GM19452 (cell line): ENCODE data around the gene FHIP1A.

Experiments used
- ATAC-seq: cut with Tn5 transposase; IDR thresholded peaks from one replicate; pipeline ENCODE4 v1.9.1; 2021; ENCODE audit not compliant: unreplicated experiment

Gene FHIP1A

DNA sequence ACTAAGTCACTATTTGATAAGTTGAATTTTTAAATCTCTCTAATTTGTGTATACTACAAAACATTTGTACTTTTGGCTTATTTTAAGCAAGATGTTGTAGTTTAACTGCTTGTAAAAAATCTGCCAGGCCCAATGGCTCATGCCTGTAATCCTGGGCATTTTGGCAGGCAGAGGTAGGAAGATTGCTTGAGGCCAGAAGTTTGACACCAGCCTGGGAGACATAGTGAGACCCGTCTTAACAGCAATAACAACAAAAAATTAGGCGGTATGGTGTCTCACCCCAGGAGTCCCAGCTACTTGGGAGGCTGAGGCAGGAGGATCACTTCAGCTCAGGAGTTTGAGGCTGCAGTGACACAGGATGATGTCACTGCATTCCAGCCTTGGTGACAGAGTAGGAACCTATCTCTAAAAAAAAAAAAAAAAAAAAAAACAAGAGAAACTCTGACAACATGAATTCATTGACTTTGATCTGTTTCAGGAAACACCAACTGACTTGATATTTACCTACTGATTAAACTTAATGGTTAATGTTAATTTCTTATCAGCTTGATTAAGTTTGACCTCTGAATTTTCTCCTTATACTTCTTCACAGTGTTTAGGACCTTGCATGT lies 8.9 kb downstream of the FHIP1A start:
- ATAC-seq = no peak

DNA sequence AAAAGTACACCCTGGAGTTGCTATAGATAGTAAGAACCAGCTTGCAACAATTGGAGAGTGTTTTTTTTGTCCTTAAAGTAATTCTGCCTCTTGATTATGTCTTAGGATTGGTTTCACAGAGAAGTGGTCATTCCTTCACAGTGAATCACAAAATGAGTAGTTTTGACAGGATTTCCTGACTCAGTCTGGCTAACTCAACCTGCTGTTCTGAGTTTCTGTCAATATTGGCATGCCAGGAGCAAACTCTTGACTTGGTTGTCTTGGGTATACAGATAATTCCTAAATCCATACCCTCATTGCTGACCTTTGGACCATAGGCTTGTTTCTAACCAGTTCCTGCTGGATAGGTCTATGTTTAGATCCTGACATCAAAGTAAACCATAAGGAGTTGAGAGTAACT lies 9.4 kb downstream of the FHIP1A start:
- ATAC-seq = no peak

- no peak for ATAC-seq
Measured at GRCh38 chr4:151418856-151419255, 9.9 kb downstream of the FHIP1A start.

DNA sequence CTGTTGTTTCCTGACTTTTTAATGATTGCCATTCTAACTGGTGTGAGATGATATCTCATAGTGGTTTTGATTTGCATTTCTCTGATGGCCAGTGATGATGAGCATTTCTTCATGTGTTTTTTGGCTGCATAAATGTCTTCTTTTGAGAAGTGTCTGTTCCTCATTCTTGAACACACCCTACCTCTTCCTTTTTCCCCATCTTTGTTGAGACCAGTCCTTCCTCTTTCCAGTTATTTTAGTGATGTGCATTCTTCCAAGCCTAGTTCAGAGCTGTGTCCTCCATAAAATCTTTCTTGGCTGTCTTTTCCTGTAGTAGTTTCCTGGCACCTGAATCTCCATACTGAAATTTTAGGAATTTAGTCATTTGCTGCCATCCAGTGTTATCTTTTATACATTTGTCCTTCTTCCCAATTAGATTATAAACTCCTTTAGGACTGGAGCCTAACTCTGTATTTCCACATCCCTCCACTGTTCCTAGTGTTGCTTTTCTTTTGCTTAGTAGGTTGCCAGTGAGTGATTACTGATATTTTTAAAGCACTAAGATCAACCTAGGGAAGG lies 11.4 kb downstream of the FHIP1A start:
- no peak for ATAC-seq

- no peak for ATAC-seq
Measured at GRCh38 chr4:151422854-151423253, 13.9 kb downstream of the FHIP1A start.

DNA sequence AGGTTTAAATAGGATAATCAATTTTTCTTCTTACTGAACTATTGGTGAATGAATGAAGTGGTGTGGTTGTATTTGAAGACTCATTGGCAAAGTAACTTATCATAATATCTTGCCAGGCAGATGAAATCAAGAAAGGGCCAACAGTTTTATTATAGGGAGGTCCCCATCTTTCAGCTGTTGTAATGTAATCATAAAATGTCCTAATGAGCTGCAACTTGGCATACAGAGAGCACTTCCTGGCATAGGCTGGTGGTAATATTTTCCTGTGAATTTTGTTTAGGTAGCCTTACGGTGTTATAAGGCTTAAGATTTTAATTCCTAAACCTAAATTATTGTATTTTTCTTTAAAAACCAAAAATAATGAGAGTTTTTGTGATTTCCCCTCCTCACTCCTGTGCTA lies 17.5 kb downstream of the FHIP1A start:
- ATAC-seq = no peak

GRCh38 chr4:151427266-151427665 lies 18.3 kb downstream of the FHIP1A start:
- no peak for ATAC-seq

GRCh38 chr4:151428346-151428745 lies 19.4 kb downstream of the FHIP1A start:
- no peak for ATAC-seq

GRCh38 chr4:151429957-151430570 lies 21.1 kb downstream of the FHIP1A start:
- ATAC-seq = peak; percentile 69

DNA sequence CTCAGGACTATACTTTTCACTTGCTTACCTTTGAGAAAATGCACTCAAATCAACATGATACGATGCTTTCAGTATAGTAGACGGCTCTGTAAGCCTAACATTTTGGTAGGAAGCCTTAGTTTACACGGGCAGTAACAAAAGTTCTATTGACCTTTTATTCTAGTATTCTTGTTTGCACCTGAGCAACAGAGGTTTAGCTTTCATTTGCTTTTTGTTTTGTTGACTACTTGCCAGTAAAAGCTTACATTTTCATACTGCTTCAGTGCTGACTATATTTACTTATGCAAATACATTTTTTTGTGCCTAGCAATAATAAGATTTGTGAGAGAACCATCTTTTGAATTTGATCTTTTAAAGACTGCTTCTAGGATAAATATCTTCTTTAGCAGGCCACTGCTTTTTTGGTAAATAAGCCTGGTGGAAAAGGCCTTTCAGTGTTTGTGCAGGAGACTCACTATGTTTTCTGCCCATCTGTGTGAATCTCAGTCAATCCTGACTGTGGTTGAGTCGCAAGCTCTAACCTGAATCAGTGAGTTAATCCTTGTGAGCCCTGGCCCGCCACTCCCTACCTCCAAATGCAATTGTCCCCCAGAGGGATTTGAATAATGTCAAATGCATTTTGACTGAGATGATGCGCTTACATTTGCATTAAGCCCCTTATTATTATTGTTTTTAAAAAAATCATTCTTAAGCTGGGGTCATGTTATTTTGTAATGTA lies 21.9 kb downstream of the FHIP1A start:
- no peak for ATAC-seq

DNA sequence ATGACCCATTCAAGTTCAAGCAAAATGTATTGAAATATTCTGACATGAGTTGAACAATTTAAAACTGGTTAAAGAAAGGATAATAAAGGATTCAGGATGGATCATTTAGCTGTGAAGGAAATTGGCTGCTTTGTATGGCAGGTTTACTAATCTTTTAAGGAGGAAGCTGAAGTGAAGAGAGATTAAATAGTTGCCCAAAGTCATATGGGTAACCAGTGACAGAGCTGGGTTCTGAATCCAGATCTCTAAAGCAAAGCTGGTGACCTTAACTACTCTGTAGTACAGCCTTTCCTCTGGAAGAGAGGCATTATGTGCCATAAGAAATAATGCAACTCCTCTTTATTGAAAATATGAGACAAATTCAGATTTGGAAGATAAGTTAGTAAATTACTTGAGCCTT lies 22.8 kb downstream of the FHIP1A start:
- ATAC-seq = no peak

DNA sequence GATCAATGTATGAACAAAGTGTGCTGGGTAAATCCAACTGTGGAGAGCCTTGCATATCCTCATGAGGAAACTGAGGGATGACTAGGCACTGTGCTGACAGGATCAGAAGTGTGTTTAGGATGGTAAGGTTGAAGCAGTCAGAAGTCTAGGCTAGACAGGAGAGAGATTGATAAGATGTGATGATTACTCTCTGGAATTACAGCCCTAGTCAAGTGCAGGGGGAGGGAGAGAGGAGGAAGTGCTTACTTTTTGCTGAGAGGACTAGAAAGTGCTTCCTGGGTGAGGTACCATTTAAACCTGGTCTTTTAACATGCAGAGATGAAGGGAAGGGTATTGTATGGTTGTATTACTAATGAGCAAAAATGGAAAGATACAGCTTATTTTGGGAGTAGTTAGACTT lies 23.7 kb downstream of the FHIP1A start:
- no peak for ATAC-seq

- no peak for ATAC-seq
Measured at GRCh38 chr4:151434183-151434860, 25.3 kb downstream of the FHIP1A start.

DNA sequence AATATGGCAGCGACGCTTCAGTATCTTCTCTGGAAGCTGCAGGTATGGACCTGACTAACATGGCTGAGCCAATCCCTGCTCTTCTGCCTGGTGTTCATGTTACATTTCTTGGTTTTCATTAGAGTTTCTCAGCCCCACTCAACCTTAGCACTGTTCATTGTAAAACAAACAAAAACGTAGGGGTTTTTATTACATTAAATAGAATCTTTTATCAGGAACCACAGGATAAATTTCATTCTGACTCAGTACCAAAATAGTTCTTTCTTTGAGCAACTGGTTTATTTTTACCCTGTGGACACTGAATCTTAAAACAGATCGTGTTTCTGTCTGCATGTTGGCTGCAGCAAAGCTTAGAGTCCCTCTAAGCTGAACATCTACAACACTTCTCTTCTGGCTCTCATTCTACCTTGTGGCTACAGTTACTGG lies 27.1 kb downstream of the FHIP1A start:
- no peak for ATAC-seq

GRCh38 chr4:151437505-151437904 lies 28.5 kb downstream of the FHIP1A start:
- ATAC-seq = no peak

DNA sequence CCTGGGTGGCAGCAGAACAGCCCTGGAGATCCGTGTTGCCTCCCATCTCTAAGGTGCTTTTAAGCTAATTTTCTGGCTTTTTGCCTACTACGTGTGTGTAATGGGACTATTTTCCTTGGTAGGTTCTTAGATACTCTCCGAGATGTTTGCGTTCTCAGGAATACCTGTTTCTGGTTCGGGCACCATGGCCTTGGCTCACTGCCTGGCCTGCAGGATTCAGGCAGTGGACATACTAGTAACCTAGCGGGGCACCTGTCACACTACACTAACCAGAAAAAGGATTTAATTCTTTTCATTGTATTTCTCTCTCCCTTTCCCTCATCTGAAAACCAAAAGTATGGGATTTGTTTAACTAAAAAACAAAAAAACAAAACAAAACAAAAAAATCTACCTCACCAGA lies 29.2 kb downstream of the FHIP1A start:
- no peak for ATAC-seq

DNA sequence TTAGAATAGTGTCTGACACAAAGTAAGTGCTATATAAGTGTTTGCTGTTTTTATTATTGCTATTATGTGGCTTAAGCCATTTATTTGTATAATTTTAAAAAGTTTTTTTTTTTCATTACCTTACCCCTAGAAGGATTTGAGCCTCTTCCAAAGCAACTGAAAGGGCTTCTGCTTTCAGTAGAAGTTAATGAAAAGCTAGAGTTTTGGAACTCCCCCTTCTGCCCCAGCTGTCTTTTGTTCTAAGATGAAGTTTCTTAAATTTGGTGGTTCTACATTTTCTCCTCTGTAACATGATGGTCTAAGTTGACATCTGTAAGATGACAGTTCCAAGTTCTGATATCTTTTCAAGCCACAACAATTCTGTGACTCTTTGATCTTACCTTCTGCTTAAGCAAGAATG lies 30.3 kb downstream of the FHIP1A start:
- ATAC-seq = no peak

DNA sequence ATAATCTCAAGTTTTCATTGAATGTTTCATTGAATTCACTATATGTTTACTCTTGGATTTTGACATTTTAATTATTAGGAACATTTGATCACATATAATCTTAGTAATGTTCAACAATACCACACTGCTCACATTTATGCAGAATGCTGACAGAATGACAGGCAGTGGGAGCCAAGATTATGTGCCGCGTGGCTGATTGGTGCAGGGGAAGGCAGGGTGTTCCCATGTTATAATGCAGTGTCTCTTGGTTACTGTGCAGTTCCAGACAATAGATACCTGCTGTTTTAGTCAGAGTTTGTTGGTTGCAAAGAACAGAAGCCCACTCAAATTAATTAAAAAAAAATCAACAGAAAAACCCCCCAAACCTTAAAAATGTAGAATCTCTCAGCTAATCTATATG lies 33.0 kb downstream of the FHIP1A start:
- no peak for ATAC-seq

DNA sequence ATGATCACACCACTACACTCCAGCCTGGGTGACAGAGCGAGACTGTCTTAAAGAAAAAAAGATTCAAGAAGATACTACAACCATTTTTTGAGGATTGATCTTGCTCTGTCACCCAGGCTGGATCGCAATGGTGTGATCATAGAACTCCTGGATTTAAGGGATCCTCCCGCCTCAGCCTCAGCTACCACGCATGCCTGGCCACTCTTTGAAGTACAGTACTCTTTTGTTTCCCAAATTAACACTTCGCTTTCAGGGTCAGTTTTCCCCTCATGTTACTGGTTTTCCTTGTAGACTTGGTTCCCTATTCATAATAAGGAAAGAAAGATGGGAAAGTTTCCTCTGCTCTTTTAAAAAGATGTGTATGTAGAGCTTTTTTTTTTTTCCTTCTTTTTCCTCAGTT lies 34.3 kb downstream of the FHIP1A start:
- ATAC-seq = no peak

- ATAC-seq = no peak
Measured at GRCh38 chr4:151443752-151444151, 34.8 kb downstream of the FHIP1A start.

GRCh38 chr4:151446208-151446607 lies 37.2 kb downstream of the FHIP1A start:
- ATAC-seq = no peak

GRCh38 chr4:151454513-151454912 lies 45.5 kb downstream of the FHIP1A start:
- no peak for ATAC-seq
